ENCODE data around the gene GNG7. TPM values are rescaled to one million over a fixed set of nuclear protein-coding genes. Genes with fewer than 3 reads are reported as not detected.

GNG7 gene
- polyA plus RNA-seq, 1 donor (not counting 4 experiments of a cell fraction or from before 2014, with no cell fraction given) = 0.01 TPM

- Histone ChIP-seq H2AFZ (ENCODE audit: control insufficient read depth, low read length) (no peak overlapping the region), H3K4me3 (ENCODE audit: control insufficient read depth in 2 of 3, extremely low read depth in 1 of 3, insufficient read depth in 2 of 3, low read depth in 1 of 3, low read length in 3 of 3) (no peak overlapping the region), H3K27me3 (ENCODE audit: control insufficient read depth, extremely low read depth, insufficient read depth, low read length) (peaks cover 12% of the 10 kb centered on the region), H3K36me3 (ENCODE audit: control insufficient read depth in 2 of 2, extremely low read depth in 1 of 2, insufficient read depth in 2 of 2, low read length in 2 of 2) (no peaks in the 10 kb centered on the region), H3K79me2 (ENCODE audit: control insufficient read depth, insufficient read depth, low read length) (no peaks in the 10 kb centered on the region), H3K4me1 (ENCODE audit: control insufficient read depth, extremely low read depth, insufficient read depth, low read length) (no peaks in the 10 kb centered on the region), H3K9ac (ENCODE audit: control insufficient read depth, extremely low read depth, insufficient read depth, low read length) (no peak overlapping the region), H3K9me1 (ENCODE audit: control insufficient read depth, extremely low read depth, insufficient read depth, low read length) (no peaks in the 10 kb centered on the region), H4K20me1 (ENCODE audit: control insufficient read depth, extremely low read depth, insufficient read depth, low read length) (no peaks in the 10 kb centered on the region), H3K9me3 (ENCODE audit: control insufficient read depth, low read depth, low read length) (peaks cover 9% of the 10 kb centered on the region), H3K27ac (ENCODE audit: control insufficient read depth, insufficient read depth, low read length) (no peak overlapping the region), H3K4me2 (ENCODE audit: control insufficient read depth, extremely low read depth, insufficient read depth, low read depth, low read length) (no peak overlapping the region)
- no peak for TF ChIP-seq EZH2 (IDR thresholded peaks at IDR 0.05; ENCODE audit: low read length)
- TF ChIP-seq CTCF (optimal IDR thresholded peaks at IDR 0.05 in 1 of 3, IDR thresholded peaks at IDR 0.05 in 1 of 3, conservative IDR thresholded peaks at IDR 0.05 in 1 of 3; ENCODE audit: extremely low read depth in 1 of 3, insufficient read depth in 2 of 3, low read length in 3 of 3) = no peak
- FAIRE-seq (no peak), DNase-seq (ENCODE audit: low read depth, low spot score) (no peak)
- dilution Hi-C loops (cut with MboI; ENCODE audit: extremely low pct_ligation_motif_present, low sequenced_read_pairs) = no loop called here
Observed at GRCh38 chr19:2716275-2716650, 13.8 kb upstream of the GNG7 start.

GRCh38 chr19:2715470-2716274 is 13.2 kb upstream of the GNG7 start:
- no peak for FAIRE-seq
- Histone ChIP-seq H3K27ac (ENCODE audit: control insufficient read depth, insufficient read depth, low read length) (no peak overlapping the region), H3K27me3 (ENCODE audit: control insufficient read depth, extremely low read depth, insufficient read depth, low read length) (peaks cover 11% of the 10 kb centered on the region), H3K4me1 (ENCODE audit: control insufficient read depth, extremely low read depth, insufficient read depth, low read length) (no peaks in the 10 kb centered on the region), H4K20me1 (ENCODE audit: control insufficient read depth, extremely low read depth, insufficient read depth, low read length) (no peaks in the 10 kb centered on the region), H3K36me3 (ENCODE audit: control insufficient read depth in 2 of 2, extremely low read depth in 1 of 2, insufficient read depth in 2 of 2, low read length in 2 of 2) (no peaks in the 10 kb centered on the region), H3K4me2 (ENCODE audit: control insufficient read depth, extremely low read depth, insufficient read depth, low read depth, low read length) (no peak overlapping the region), H3K9me1 (ENCODE audit: control insufficient read depth, extremely low read depth, insufficient read depth, low read length) (no peaks in the 10 kb centered on the region), H3K9ac (ENCODE audit: control insufficient read depth, extremely low read depth, insufficient read depth, low read length) (no peak overlapping the region), H3K79me2 (ENCODE audit: control insufficient read depth, insufficient read depth, low read length) (no peaks in the 10 kb centered on the region), H3K9me3 (ENCODE audit: control insufficient read depth, low read depth, low read length) (peaks cover 9% of the 10 kb centered on the region), H2AFZ (ENCODE audit: control insufficient read depth, low read length) (no peak overlapping the region), H3K4me3 (ENCODE audit: control insufficient read depth in 2 of 3, extremely low read depth in 1 of 3, insufficient read depth in 2 of 3, low read depth in 1 of 3, low read length in 3 of 3) (no peak overlapping the region)
- dilution Hi-C loops (cut with MboI; ENCODE audit: extremely low pct_ligation_motif_present, low sequenced_read_pairs) = no loop called here
- DNase-seq (ENCODE audit: low read depth, low spot score) = no peak
- TF ChIP-seq CTCF (optimal IDR thresholded peaks at IDR 0.05 in 1 of 3, IDR thresholded peaks at IDR 0.05 in 1 of 3, conservative IDR thresholded peaks at IDR 0.05 in 1 of 3; ENCODE audit: extremely low read depth in 1 of 3, insufficient read depth in 2 of 3, low read length in 3 of 3) (no peak), EZH2 (IDR thresholded peaks at IDR 0.05; ENCODE audit: low read length) (no peak)
